HG03565 (cell line): ENCODE data around the gene BPIFB3.
"Not testable (repeated sequence)": the region's sequence is repeated elsewhere in the genome, so short reads cannot be mapped to it uniquely, and the experiment has no call there.

Experiments used
- ATAC-seq: cut with Tn5 transposase; IDR thresholded peaks from one replicate; pipeline ENCODE4 v1.9.1; 2021; ENCODE audit warnings: mild to moderate bottlenecking, moderate library complexity; ENCODE audit not compliant: unreplicated experiment

BPIFB3 gene

DNA sequence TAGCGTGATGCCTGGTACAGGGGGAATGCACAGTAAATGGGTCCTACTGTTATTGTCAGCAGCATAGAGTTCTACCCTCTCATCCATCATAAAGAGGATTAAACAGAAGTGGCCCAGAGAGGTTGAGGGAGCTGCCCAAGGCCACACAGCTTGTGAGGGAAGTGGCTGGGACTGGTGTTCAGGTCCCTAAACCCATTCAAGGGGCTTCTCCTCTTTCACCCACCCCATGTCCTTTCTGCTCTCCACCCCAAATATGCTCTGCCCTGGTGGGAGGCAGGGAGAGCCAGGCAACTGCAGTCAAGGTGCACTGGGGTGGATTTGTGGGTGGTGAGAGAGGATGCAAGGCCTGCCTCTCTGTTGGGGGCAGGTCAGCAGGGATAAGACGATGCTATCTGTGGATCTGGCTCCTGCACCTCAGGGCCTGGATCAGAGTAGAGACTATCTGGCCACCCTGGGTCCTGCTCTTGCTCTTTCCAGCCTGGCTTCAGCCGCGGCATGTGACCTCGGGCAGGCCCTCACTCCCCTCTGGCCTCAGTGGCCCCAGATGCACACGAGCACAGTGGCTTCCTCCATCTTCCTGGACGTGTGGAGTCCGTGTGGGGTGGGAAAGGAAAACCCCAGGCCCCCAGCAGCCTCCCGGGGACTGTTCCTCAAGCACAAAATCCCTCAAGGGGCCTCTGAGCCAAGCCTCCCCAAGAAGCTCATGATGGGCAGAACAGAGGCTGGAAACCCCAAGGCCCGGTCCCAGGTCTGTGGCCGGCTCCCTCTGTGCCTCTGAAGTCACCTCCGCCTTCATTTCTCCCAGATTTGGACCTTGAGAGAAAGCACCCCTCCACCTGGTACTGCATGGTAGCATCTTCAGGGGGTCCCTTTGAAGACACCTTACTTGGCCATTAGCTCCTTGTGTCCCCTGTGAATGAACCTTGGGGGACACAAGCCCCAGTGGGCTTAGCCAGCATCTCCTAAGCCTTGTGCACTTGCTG, 25.6 kb upstream of the BPIFB3 start:
- no peak for ATAC-seq

DNA sequence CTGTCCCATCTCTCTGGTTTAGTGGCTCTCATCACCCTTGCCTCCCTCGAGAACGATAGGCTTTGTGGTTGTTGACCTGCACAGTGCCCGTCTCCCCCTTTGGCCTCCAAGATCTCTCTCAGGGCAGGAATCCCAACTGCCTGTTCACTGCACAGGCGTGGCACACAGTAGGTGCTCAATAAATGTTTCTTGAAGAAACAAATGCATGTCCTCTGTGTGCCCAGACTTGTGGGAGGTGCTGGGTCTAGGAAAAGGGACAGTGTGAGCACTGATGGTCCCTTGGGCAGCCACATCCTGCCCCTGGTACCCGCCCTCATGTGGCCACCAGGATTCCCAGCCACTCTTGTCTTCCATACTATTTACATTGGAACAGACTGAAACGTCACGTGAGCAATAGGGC, 24.8 kb upstream of the BPIFB3 start:
- ATAC-seq, result no peak

DNA sequence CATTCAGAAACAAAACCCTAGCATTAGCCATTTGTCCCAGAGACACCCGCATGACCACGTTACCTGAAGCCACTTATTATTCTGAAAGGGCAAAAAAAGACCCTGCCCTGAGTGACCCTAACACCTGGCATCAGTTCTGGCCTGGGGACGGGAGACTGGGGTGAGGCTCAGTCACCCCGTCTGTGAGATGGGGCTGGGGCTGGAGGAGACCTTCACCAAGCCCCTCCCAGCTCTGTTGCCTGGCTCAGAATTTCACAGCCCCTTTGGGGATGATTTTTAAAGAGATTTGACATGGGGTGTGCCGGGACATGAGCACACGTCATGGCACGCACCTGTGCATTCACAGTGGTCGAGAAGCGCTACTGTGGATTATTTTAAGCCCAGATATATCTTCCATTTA, 23.6 kb upstream of the BPIFB3 start:
- no peak for ATAC-seq

- no peak for ATAC-seq
These were observed 23.1 kb upstream of the BPIFB3 start for GRCh38 chr20:33030569-33030968.

DNA sequence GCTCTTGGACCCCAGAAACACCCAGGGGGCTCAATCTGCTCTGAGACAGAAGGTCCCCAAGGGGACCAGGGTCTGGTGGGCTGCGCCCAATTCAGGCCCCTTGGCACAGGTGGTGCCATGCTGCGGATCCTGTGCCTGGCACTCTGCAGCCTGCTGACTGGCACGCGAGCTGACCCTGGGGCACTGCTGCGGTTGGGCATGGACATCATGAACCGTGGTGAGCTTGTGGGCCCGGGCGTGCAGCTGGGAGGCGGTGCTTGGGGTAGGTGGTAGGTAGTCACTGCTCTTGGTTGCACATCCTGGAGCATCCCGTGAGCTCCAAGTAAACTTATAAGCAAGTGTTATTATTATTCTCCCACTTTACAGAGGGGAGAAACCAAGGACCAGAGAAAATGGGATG, 22.2 kb upstream of the BPIFB3 start, which contains the start of gene BPIFB6:
BPIFB6 (plus strand) TSS at position 118 of the 400 bp plus-strand sequence; CDS start at position 118, 0 bp downstream.
- ATAC-seq, result no peak

DNA sequence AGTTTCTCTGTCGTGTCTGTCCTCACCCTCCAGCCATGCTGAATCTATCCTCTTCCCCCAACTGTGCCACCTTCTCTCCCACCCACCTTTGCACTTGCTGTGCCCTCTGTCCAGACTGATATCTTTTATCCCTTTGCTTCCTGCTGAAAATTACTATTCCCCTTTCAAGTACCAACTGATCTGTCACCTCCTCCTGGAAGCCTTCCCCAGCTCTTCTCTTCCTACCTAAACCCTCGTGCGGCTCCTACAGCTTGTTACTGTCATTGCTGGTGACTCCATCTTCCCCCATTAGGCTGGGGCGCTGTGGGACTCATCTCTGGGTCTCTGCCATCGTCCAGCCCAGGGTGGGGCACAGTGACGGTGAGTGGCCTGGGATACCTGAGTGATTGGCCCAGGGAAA, 21.1 kb upstream of the BPIFB3 start:
- ATAC-seq, result no peak

DNA sequence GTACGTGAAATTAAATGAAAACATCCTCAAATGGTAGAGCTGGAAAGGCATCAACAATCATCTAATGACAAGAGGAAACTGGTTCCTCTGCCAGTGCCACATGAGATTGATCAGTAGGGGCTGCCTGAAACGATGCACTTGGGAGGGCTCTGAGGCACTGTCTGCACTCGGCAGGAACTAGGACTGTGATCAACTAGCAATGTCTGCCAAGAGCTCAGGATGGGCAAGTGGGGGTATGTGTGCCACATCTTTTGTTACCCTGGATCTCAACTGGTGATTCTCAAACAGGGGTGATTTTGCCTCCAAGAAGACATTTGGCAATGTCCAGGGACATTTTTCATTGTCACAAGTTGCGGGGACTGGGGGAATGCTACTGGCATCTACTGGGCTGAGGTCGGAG, 20.3 kb upstream of the BPIFB3 start:
- ATAC-seq, result no peak

DNA sequence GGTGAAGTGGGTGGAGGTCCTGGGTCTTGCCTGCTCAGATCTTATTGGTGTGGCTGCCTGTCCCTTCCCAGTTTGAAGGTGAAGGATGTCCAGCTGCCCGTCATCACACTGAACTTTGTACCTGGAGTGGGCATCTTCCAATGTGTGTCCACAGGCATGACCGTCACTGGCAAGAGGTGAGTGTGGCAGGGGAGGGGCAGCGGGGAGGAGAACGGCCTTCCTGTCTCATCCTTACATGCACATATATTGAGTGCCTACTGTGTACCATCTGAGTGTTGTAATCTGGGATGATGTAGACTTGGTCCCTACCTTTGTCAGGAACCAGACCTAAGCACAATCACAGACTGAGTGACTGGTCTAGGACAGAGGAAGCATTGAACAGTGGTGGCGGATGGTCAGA, 19.6 kb upstream of the BPIFB3 start:
- no peak for ATAC-seq

GRCh38 chr20:33034901-33035492, 18.7 kb upstream of the BPIFB3 start:
- ATAC-seq, result no peak

- no peak for ATAC-seq
These were observed 16.2 kb upstream of the BPIFB3 start for GRCh38 chr20:33037456-33037855.

GRCh38 chr20:33038243-33038642, 15.5 kb upstream of the BPIFB3 start:
- no peak for ATAC-seq

- ATAC-seq, result no peak
These were observed 11.3 kb upstream of the BPIFB3 start for GRCh38 chr20:33042430-33042829.

- no peak for ATAC-seq
These were observed 10.5 kb upstream of the BPIFB3 start for GRCh38 chr20:33042983-33043730.

DNA sequence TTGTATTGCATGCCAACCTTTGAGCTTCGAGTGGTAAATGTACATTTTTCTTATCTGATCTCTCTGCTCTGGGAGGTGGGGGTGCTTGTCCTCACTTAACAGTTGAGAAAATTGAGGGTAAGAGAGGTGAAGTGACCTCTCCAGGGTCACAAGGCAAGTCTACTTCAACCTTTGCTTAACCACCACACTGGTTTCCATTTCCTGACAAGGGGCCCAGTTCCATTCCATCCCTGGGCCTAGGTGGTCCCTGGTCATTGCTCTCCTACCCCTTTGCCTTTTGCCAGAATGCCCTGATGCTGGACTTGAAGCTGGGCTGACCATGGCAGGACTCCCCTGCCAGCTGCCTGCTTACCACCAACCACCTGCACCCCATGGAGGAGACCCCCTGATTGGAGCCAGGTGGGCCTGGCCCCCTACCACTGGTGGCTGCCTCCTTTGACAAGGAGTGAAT, 9.9 kb upstream of the BPIFB3 start:
- no peak for ATAC-seq

DNA sequence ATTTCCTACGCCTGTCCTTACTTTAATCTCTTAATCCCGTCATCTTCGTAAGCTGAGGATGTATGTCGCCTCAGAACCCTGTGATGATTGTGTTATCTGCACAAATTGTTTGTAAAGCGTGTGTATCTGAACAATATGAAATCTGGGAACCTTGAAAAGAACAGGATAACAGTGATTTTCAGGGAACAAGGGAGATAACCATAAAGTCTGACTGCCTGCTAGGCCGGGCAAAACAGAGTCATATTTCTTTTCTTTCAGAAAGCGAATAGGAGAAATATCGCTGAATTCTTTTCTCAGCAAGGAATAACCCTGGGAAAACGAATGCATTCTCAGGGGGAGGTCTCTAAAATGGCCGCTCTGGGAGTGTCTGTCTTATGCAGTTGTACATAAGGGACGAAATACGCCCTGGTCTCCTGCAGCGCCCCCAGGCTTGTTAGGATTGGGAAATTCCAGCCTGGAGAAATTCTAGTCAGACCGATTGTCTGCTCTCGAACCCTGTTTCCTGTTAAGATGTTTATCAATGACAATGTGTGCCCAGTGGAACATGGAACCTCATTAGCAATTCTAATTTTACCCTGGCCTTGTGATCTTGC, 8.5 kb upstream of the BPIFB3 start:
- ATAC-seq, result not testable (repeated sequence)

DNA sequence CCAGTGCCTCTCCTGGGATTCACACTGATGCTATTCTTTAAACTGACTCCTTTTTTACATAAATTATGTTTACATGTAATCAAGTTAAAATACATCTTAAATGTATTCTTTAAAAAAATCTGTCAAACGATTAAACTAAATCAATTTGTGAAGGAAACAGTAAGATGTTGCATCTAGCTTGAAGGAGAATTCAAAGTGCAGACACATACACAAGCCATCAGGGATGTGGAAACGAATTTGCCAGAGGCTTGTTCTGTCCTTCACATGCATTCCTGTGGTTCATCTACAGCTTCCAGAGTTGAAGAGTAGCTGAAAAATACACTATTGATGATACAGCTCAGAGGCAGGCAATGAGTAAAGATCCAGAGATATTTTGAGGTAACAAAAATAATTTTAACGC, 7.3 kb upstream of the BPIFB3 start:
- no peak for ATAC-seq

DNA sequence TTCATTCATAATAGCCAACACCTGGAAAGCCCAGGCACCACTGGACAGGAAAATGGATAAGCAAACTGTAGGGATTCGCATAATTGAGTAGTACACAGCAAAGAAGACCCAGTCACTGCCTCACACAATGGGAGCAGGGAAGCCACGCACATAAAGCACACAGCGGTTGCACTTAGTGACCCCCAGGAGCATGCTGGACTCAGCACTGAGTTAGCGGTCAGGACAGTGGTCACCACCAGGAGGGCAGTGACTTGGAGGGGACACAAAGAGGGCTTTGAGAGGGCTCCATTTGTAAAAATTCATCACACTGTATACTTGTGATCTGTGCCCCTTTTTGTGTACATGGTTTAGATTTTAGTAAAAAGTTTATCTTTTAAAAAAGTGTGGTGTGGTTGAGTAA, 2.4 kb upstream of the BPIFB3 start:
- ATAC-seq, result no peak

DNA sequence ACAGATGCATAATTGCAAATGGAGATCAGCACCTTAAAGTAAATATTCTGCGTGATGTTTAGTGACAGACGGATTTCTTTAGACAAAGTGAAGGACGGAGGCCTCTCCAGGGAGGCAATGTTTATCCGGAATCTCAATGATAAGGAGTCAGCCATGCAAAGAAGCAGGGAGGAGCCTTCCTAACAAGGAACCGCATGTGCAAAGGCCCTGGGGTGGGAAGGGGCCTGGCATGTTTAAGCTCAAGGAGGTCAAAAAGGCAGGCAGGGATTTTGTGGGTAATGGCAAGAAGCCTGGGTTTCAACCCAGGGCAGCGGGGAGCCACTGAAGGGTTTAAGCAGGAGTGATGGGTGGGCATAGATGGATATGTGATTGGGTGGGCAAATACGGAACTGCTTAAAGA, 678 bp downstream of the BPIFB3 start:
- ATAC-seq, result no peak

DNA sequence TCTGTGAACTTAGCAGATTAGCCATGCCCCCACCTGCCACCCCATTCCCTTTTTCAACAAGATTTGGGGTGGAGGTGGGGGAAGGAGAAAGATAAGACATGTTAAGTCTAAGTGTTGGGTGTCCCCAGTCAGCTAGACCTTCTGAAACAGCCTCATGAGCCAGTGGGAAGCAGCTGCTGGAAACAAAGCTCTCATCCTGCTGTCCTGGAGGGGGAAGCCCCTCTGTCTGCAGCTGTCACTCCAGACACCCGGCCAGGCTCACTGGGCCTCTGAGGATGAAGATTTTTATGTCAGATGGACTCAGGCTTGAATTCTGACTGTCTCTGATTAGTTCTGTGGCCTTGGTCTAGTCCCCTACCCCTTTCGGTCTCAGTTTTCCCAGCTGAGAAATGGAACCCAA, 1.1 kb downstream of the BPIFB3 start:
- ATAC-seq, result no peak

DNA sequence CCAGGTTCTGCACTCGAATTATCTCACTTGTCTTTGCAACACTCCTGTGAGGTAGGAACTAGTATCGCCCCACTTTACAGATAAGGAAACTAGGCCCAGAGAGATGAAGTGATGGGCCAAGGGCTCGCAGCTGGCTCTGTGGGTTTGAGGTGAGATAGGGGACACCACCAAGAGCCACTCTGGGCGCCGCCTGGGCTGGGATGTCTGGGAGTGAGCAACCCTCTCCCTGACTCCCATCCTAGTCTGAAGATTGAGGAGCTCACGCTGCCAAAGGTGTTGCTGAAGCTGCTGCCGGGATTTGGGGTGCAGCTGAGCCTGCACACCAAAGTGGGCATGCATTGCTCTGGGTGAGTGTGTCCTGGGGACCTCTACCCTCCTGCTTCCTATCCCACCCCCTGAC, 5.4 kb downstream of the BPIFB3 start:
- ATAC-seq, result no peak

- ATAC-seq, result no peak
These were observed 6.2 kb downstream of the BPIFB3 start for GRCh38 chr20:33059741-33060390.
